Astrocyte (in vitro differentiated cells and primary cell): ENCODE measurements around the gene TRIP10.
"Not testable (repeated sequence)": the region's sequence is repeated elsewhere in the genome, so short reads cannot be mapped to it uniquely, and the experiment has no call there.

Experiments
- CTCF ChIP-seq: IDR thresholded peaks from 2 replicates; pipeline ENCODE4 v1.5.1; 2011; ENCODE audit warnings: low read depth, mild to moderate bottlenecking, inconsistent platforms, low read length, moderate library complexity; ENCODE audit not compliant: insufficient read depth
- EZH2 ChIP-seq: IDR thresholded peaks from 2 replicates; pipeline ENCODE4 v1.6.1; 2012; ENCODE audit warnings: mild to moderate bottlenecking, low read length, inconsistent platforms; ENCODE audit not compliant: insufficient read depth

DNA sequence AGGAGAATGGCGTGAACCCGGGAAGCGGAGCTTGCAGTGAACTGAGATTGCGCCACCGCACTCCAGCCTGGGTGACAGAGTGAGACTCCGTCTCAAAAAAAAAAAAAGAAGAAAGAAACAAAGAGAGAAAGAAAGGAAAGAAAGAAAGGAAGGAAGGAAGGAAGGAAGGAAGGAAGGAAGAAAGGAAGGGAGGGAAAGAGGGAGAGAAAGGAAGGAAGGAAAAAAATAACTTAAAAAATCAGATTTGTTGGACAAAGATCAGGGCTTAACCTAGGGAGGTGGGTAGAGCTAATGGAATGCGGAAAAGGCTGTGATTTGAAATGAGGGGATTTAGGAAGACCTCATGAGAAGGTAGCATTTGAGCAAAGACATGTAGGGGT, 32.2 kb downstream of the TRIP10 start:
- not testable (repeated sequence) for TF ChIP-seq CTCF, EZH2
